HG03460 (cell line): ENCODE data around the gene GJB5.
"Not testable (repeated sequence)": the region's sequence is repeated elsewhere in the genome, so short reads cannot be mapped to it uniquely, and the experiment has no call there.

Source experiments
- ATAC-seq: cut with Tn5 transposase; IDR thresholded peaks from one replicate; pipeline ENCODE4 v1.9.1; 2021; ENCODE audit not compliant: unreplicated experiment

The GJB5 gene

DNA sequence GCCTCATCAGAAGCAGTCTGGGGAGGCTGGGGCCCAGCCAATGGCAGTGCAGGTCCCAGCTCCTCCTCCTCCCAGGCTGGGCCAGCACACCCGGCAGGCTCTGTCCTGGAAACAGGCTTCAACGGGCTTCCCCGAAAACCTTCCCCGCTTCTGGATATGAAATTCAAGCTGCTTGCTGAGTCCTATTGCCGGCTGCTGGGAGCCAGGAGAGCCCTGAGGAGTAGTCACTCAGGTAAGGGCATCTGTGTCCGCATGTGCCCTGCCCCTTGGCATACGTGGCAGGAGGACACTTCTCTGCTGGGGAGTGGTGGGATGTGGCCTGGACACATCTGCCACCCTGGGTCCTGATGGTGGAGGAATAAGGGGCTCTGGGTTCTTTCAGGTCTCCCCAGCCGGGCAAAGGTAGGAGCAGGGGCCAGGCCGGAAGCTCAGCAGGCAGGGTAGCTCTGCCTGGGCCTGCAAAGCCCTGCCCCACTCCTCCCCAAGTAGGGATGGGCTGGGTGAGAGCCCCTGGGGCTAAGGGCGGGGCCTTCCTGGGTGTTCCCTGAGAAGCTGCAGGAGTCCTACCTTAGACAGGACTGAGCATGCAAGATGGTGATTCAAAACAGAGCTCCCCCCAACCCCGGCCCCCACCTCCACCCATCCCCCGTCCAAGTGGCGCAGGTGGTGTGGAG, at the start of gene GJB5:
TSS of gene GJB5 (plus strand) at position 84 of the 674 bp plus-strand sequence. CDS start 2,284 bp downstream, outside the sequence.
- ATAC-seq, result no peak

DNA sequence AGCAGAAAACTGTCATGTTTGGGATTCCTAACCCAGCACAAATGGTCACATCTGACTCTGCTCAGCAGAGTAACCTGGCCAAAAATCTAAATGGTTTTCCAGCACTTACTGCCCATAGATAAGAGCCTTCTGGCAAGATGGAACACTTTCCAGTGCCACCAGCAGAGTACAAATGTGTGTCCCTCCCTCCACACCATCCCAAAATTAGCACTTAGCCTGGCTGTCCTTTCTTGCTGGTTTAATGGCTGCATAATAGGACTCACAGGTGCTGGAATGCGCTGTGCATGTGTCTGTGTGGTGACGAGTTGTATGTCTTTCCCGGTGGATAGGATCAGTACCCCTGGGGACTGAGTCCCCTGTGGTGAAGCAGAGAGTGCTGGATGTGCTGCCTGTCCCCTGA, 49.8 kb upstream of the GJB5 start:
- no peak for ATAC-seq

DNA sequence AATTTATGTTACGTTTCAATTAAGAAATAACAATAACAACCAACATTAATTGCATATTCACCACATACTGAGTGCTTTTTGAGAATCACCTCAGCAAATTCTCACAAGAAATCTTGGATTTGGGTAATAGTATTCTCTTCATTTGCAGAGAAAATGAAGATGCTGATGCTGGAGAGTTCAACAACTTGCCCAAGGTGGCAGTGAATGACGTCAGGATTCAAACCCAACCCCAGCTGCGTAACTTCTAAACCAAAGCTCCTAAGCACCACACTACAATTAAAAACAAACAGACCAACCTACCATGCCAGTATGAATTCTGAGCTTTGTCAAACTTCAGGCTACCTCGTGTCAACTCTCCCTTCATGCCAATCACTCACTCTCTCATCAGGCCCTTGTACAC, 46.7 kb upstream of the GJB5 start:
- ATAC-seq, result no peak

DNA sequence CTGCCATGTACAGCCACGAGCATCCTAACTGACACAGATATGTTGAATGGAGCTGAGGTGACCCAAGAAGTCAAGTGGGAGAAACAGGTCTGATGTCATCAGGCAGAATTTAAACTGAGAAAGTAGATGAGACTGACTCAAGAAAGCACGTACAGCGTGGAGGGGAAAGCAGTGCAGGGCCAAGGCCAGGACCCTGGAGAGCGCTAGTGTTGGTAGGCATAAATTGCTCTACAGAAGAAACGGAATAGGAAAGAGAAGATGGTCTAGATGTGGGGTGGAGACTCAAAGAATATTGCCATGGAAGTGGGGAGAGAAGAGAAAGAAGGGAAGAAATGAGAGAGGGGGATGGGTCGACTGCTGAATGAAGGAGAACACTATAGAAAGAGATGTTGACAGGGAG, 45.3 kb upstream of the GJB5 start:
- ATAC-seq, result no peak

DNA sequence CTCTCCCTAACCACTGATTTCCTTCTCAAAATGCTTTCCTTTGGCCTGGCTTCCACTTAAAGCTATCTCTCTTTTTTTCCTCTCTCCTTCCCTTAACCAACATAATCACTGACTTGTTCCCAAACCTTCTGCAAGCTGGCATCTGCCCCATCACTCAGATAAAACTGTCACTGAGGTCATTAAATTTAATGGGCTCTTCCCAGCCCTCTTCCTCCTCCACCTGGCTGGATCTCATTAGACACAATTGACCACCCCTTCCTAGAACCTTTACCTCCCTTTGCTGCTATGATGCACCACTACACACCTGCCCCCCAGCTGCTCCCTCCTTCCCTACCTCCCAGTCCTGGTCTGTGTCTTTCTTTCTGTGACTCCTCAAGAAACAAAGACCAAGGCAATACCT, 44.0 kb upstream of the GJB5 start:
- ATAC-seq, result no peak

DNA sequence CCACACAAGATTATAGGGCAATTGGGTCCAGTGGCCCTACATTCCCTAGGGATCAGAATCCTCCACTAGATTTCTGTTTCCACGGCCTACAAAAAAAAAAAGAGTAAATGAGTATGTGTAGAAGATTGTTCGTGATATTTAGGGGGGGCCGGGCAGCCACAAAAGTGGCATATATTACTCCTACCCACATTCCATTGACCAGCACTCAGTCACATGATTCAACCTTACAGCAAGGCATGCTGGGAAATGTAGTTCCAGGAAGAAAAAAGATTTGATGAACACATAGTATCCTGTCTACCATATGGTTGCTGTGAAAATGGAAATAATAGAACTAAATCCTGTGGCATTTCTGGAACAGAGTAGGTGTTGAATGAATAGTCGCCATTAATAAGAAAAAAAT, 43.4 kb upstream of the GJB5 start:
- ATAC-seq, result no peak

DNA sequence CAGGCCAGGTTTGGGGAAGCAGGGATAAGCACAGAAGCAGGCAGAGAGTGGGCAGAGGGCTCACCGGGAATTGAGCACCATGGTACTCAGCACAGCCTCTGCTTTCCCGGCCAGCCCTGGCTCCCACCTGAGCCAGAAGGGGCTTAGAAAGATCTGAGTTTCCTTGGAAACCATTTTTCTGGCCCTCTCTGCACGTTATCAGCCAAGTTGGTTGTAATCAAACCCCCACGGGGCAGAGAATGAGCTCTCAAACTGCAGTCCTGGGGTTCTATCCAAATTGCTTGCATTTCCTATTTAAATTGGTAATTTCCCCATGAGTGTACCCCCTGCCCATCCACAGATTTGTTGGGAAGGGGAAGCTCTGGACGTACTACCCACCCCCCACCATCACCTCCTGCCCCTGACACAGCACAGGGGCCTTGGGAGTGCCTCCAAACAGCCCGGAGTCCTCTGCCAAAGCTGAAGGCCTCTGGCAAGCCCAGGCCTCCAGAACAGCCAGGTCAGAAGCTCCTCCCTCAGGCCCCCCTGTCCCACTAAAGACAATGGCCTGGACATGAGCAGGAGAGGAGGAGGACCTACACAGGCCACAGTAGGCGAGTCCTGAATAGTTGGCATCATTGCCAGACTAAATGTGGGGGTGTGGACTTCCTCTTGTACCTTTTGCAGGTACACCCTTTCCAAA, 42.7 kb upstream of the GJB5 start:
- no peak for ATAC-seq

DNA sequence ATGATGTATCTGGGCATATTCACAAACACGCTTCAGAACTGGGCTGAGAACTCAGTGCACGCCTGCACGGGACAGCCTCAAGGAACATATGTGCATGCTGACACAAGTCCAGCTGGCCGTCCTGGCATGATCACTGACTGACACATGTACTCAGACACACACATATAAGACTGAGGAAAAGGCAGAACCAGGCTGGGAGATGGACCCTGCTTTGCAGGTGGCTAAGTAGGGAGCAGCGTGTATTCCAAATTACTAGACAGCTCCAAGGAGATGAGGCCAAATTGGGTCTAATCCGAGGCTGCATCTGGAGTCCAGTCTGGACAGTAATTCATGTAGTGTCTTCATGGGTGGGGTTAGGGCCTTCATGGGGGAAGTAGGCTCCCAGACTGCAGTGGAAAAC, 41.4 kb upstream of the GJB5 start:
- ATAC-seq, result no peak

DNA sequence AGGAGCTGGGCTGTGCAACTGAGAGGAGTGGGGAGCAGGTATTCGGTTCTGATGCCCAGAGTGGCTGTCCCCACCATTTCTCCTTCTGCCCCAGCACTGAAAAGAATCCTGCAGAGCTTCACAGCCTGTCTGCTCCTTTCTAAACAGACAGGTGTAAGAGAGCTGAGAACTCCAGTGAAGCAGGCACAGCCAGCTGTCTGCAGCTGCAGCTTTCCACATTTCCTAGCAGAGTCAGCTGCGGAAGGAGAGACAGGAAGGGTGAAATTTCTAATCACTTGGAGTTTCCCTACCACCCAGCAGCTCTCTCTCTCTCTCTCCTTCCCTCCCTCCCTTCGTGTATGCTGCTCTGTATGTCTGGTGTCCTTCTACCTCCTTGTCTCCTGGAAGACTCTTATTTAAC, 40.5 kb upstream of the GJB5 start:
- no peak for ATAC-seq

DNA sequence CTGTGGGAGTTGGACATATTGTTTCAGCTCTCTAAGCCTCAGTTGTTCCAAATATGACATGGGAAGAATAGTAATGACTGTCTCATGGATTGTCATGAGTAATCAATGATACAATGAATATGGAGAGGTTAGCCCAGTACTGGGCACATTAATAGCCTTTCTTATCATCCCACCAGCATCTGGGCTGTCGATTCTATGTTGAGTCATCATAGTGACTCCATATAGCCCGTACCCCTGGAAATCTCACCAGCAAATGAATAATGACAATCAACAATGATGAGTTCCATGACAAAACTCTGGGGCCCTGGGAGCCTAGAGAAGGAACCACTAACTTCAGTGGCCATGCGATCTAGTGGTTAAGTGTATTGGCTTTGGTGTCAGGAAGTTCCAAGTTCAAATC, 39.7 kb upstream of the GJB5 start:
- no peak for ATAC-seq

DNA sequence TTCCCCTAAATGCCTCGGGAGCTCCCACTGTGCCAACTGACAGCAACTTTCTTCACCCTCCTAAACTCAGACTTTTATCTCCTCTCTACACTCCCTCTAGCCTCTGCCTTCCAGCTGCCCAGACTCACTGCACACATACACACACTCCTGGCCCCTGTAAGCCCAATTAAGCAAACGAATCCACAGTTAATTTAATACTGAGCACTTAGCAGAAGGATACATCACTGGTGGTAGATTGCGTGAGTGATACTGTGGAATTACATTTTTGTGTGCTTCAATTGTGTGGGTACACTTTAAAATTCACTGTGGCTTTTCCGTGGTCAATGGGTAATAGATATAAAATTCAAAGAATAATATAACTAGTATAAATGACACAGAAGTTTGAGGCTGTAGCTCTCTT, 33.6 kb upstream of the GJB5 start:
- no peak for ATAC-seq

DNA sequence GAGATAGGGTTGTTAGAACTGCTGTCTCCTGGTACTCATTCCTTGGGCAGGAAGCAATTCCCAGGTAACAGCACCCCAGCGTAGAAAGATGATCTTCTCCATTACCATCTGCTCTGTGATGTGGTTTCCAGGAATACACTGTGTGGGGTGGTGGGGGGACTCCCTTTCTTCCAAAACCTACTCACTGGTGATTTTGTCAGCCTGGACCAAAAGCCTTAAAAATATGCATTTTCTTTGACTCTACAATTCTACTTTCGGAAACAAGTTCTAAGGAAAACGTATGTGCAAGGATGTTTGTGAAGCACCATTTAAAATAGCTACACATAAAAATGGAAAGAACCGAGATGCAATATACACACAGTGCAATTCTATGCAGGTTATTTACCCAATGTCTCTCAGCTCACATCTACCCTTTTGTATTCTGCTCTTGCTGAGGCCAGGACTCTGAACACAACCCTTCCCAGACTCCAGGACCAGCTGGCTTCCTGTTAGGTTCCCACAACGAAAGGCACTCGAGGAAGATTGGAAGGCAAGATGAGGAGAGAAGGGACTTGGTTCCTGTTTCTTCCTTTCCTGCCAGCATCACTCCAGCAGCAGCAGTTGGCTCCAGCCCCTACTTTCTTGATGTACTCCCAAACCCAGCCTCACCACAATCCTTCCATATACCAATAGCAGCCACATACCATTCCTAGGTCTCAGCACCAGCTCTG, 33.0 kb upstream of the GJB5 start:
- ATAC-seq, result no peak

DNA sequence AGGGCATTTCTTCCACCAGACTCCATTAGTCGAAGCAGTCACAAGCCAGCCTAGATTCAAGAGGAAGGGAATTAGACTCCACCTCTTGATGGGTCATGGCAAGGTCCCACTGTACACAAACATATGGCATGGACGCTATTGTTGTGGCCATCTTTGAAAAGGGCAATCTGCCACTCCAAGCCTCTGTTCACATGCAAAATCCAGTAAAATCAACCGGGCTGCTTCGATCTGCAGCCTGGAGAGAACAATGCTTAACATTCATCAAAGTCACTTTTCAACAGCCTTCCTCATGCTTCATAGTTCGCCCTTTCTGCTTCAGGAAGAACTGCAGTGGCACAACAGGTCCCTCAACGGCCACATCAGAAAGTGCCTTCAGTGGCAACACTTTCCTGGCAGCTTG, 28.0 kb upstream of the GJB5 start:
- no peak for ATAC-seq

DNA sequence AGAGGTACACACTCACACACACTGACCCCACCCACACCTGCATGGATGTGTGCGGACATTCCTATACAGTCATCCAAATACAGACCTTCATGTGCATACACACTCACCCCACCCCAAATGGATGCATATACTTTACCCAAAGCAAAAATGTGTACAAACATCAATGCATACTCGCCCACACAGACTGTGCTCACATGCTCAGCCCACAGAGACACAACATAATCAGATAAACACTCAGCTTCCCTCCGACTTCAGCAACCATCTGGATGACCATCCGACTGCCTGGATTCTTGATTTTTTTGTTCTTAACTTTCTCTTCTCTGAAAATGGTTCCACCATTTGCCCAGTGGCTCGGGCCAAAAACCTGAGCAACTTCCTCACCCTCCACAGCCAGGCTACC, 24.4 kb upstream of the GJB5 start:
- no peak for ATAC-seq

DNA sequence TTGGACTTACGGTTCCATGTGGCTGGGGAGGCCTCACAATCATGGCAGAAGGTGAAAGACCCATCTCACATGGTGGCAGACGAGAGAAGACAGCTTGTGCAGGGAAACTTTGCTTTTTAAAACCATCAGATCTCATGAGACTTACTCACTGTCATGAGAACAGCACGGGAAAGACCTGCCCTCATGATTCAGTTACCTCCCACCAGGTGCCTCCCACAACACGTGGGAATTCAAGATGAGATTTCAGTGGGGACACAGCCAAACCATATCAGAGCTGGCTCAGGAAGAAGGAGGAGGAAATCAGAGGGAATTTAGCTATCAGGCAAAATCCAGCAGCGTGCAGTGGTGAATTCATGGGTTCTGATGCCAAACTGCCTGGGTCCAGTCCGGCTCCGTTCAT, 22.0 kb upstream of the GJB5 start:
- not testable (repeated sequence) for ATAC-seq

DNA sequence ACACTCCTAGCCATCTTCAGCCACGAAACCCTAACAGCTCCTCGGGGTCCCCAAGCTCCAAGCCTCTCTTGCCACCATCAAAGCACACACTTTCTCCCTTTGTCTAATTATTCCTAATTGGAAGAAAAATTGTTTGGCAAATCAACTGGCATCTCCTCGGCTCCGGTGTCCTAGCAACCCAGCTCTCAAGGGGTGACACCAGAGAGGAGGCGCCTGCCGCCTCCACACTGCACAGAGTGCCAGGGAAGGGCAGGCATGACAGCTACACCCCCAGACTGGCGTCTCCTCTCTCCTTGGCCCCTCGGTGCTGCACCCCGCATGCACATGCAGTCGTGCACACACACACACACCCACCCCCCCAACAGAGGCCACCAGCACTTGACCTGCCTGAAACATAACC, 18.2 kb upstream of the GJB5 start:
- no peak for ATAC-seq

DNA sequence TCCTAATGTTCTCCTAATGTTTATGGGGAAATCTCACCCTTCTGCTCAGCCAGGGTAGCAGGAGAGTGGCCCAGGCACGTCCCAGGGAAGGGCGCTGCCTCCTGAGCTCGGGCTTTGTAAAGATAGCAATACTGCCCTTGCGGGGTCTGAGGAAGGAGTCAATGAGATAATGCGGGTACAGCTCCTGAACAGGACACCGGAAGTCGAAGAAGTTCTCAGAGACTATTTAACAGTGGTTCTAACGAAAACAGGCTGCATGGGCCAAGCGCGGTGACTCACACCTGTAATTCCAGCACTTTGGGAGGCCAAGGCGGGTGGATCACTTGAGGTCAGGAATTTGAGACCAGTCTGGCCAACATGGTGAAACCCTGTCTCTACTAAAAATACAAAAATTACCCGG, 17.6 kb upstream of the GJB5 start:
- ATAC-seq, result not testable (repeated sequence)

DNA sequence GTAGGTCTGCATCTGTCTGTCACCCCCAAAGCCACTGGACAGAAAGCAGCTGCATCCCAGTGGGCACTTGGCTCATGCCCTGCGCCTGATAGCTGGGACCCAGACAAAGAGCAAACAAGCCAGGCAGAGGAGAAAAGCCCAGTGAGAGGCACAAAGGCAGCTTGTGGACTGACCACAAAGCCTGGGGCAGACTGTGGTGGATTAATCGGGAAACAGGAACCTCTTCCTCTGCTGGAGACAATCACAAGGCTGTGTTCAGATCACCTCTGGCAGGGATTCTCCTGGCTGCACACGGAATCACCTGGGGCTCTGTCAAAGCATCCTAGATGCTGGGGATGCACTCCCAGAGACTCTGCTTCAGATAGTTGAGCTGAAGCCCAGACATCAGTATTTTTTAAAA, 15.2 kb upstream of the GJB5 start:
- ATAC-seq, result no peak

DNA sequence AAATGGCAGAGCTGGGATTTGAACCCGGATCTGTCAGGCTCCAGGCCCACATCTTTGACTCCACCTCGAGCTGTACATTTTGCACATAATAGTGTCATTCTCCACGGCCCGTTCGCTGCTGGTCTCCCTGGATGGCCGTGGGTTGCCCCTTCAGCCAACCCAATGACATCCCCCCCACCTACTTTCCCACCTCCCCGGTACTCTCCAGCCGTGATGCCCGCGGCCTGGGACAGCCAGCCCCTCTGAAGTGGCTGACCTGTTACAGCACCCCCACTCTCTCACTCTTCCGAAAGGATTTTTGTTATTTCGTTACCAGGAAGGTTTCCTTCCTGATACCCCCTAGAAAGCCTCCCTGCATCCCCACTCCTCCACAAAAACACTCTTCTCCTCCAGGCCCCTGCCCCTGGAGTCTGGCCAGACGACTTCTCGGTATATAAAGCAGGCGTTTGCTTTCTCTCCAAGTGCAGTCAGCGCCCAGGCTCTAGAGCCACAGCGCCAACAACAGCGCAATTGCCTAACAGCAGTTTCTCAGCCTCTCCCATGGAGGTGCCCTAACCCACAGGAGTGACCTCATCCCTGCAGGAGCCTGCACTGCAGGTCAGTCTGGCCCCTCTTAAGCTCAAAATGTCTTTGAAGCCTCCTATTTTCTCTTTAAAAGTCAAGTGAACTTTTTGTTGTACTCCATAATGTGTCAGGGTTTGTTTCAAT, 14.5 kb upstream of the GJB5 start:
- no peak for ATAC-seq

DNA sequence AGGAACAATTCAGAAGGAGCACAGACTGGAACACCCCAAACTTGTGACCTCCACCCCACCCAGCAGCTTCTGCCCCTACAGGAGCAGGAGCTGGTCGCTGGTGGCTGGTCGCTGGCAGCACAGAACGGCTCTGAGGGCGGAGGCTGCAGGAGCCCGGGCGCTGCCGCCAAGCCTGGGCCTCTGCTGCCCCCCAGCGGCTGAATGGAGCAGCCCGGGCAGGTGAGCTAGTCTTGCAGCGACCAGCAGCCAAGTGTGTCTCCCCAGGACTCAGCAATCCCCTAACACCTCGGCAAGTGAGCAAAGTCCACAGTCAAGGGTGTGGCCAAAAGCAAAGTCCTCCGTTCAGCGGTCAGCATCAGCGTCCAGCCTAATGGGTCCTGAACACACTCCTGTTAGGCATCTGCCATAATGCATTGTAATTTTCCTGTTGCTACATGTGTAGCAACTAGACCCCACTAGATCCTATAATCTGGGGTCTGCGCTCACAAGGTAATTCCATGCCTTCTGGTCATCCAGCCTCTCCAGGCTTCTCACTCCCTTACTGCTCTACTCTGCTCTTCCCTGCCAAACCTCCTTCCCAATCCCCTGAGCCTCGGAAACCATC, 12.1 kb upstream of the GJB5 start:
- peak; percentile 61 for ATAC-seq

DNA sequence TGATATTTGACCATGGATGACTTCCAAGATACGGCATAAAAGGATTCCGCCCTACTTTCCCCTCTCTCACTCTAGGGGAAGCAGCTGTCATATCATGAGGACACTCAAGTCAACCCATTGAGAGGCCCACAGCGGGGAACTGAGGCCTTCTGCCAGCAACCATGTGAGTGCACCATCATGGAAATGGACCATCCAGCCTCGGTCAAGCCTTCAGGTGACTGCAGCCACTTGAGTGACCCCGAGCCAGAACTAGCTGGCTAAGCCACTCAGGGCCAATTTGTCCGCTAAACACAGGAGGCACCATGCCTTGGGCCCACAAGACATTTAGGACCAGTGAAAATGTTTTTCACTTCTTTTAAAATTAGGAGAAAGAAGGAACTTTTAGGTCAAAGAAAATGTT, 11.1 kb upstream of the GJB5 start:
- ATAC-seq, result no peak
